Stimulated activated CD8-positive, alpha-beta memory T cell treated with anti-CD3 and anti-CD28 coated beads, Interleukin-7, amount 100 ng/mL, for 24 hours (primary cell): ENCODE results near the gene CRY2.

Experiments
- DNase-seq: peaks from one replicate; pipeline ENCODE4 v3.0.0-alpha.2; 2020; ENCODE audit warnings: low read depth

Gene CRY2

GRCh38 chr11:45848654-45849081 lies 1.4 kb downstream of the CRY2 start:
- DNase-seq, result no peak

GRCh38 chr11:45850446-45850845 lies 3.2 kb downstream of the CRY2 start:
- no peak for DNase-seq

- DNase-seq, result no peak
Observed at GRCh38 chr11:45851228-45851627, 4.0 kb downstream of the CRY2 start.

- no peak for DNase-seq
Observed at GRCh38 chr11:45852018-45852711, 4.9 kb downstream of the CRY2 start.

- DNase-seq, result no peak
Observed at GRCh38 chr11:45852712-45853101, 5.4 kb downstream of the CRY2 start.

GRCh38 chr11:45853332-45854219 lies 6.3 kb downstream of the CRY2 start:
- DNase-seq, result no peak

GRCh38 chr11:45855308-45855707 lies 8.0 kb downstream of the CRY2 start:
- DNase-seq, result no peak

- no peak for DNase-seq
Observed at GRCh38 chr11:45856044-45856468, 8.8 kb downstream of the CRY2 start.

GRCh38 chr11:45857961-45858474 lies 10.7 kb downstream of the CRY2 start:
- DNase-seq, result no peak

GRCh38 chr11:45858751-45859398 lies 11.6 kb downstream of the CRY2 start:
- DNase-seq, result no peak

- DNase-seq, result no peak
Observed at GRCh38 chr11:45859661-45860140, 12.4 kb downstream of the CRY2 start.

GRCh38 chr11:45860348-45860747 lies 13.1 kb downstream of the CRY2 start:
- DNase-seq, result no peak

- no peak for DNase-seq
Observed at GRCh38 chr11:45860764-45861510, 13.7 kb downstream of the CRY2 start.

- no peak for DNase-seq
Observed at GRCh38 chr11:45864041-45864440, 16.8 kb downstream of the CRY2 start.

GRCh38 chr11:45869551-45869950 lies 22.3 kb downstream of the CRY2 start:
- no peak for DNase-seq

- no peak for DNase-seq
Observed at GRCh38 chr11:45870706-45871105, 23.4 kb downstream of the CRY2 start.

GRCh38 chr11:45871638-45872037 lies 24.4 kb downstream of the CRY2 start:
- DNase-seq, result no peak

GRCh38 chr11:45872651-45873356 lies 25.5 kb downstream of the CRY2 start:
- DNase-seq, result no peak

GRCh38 chr11:45876401-45876800 lies 29.1 kb downstream of the CRY2 start:
- DNase-seq, result no peak

GRCh38 chr11:45877221-45877620 lies 29.9 kb downstream of the CRY2 start:
- DNase-seq, result no peak

- DNase-seq, result no peak
Observed at GRCh38 chr11:45877845-45878244, 30.6 kb downstream of the CRY2 start.
